Measurements from ENCODE around the gene DRAM1.
"Not testable (repeated sequence)": the region's sequence is repeated elsewhere in the genome, so short reads cannot be mapped to it uniquely, and the experiment has no call there.

GRCh38 chr12:101867619-101868018 lies 9.8 kb upstream of the DRAM1 start:
- TF ChIP-seq ZNF121 (CRISPR knock-in tag; IDR thresholded peaks at IDR 0.05); STAT6 (CRISPR knock-in tag; conservative IDR thresholded peaks at IDR 0.05; ENCODE audit: low read depth); CTCF (IDR thresholded peaks at IDR 0.05); ZNF138 (CRISPR knock-in tag; conservative IDR thresholded peaks at IDR 0.05); FOXP4 (CRISPR knock-in tag; IDR thresholded peaks at IDR 0.05); TCF7 (CRISPR knock-in tag; IDR thresholded peaks at IDR 0.05; ENCODE audit: low read depth); AR (CRISPR knock-in tag; IDR thresholded peaks at IDR 0.05); ETV6 (CRISPR knock-in tag; IDR thresholded peaks at IDR 0.05); KAT7 (CRISPR knock-in tag; IDR thresholded peaks at IDR 0.05; ENCODE audit: borderline replicate concordance); CREB1 (CRISPR knock-in tag; IDR thresholded peaks at IDR 0.05); ARID4B (CRISPR knock-in tag; IDR thresholded peaks at IDR 0.05; ENCODE audit: borderline replicate concordance): not testable (repeated sequence)

Measured in WTC11 (cell line).